Spinal cord (tissue), 10 donors: ENCODE results near the gene ASPN. TPM values are rescaled to one million over a fixed set of nuclear protein-coding genes. Genes with fewer than 3 reads are reported as not detected.

Experiments used
- DNase-seq, 6 donors: peaks; one replicate each; pipeline versions ENCODE4 v3.0.0 to v3.0.0-alpha.2; 2013 to 2015; ENCODE audit warnings: low spot score in 6 of 6, low read depth in 4 of 6
- H3K27ac ChIP-seq: one replicate; pipeline ENCODE4 v1.5.1; 2013; ENCODE audit warnings: low read depth, low read length, control low read depth
- H3K27me3 ChIP-seq: one replicate; pipeline ENCODE4 v1.6.1; 2013; ENCODE audit warnings: low read length; ENCODE audit not compliant: control insufficient read depth, insufficient read depth
- H3K36me3 ChIP-seq: one replicate; pipeline ENCODE4 v1.6.1; 2013; ENCODE audit warnings: low read length; ENCODE audit not compliant: control insufficient read depth, insufficient read depth
- H3K4me1 ChIP-seq: one replicate; pipeline ENCODE4 v1.6.1; 2013; ENCODE audit warnings: low read length; ENCODE audit not compliant: control insufficient read depth, insufficient read depth
- H3K4me3 ChIP-seq: one replicate; pipeline ENCODE4 v1.5.1; 2013; ENCODE audit warnings: low read depth, low read length, control low read depth
- H3K9me3 ChIP-seq: one replicate; pipeline ENCODE4 v1.6.1; 2013; ENCODE audit warnings: low read length; ENCODE audit not compliant: control insufficient read depth, insufficient read depth
- WGBS: methylation state at CpG from one replicate; pipeline ENCODE4 v1.1.5; 2013; ENCODE audit warnings: missing lambda C conversion rate; ENCODE audit not compliant: insufficient coverage; 5-methylcytosine and 5-hydroxymethylcytosine counted together
- polyA plus RNA-seq, 2 donors: library from polyadenylated mRNA; unstranded; fragments of 120-200 nt; gene quantifications; one replicate each; pipeline ENCODE4 v1.2.1, GENCODE V29; 2013; ENCODE audit not compliant: insufficient read length in 2 of 2
- total RNA-seq, 2 donors: library from RNA; depleted of rRNA in 1 of 2; stranded (reverse); fragments of 120-200 nt in 1 of 2; fragments of >200 nt in 1 of 2; gene quantifications; one replicate each; pipeline versions ENCODE4 v1.2.3 to v1.2.4, GENCODE V29; 2013 to 2014
- donor health status: healthy.

ASPN gene
- total and polyA plus RNA-seq, 4 donors: 12.5 to 142 (median 79.4) TPM

GRCh38 chr9:92480291-92480771 is 2.0 kb downstream of the ASPN start:
- Histone ChIP-seq H3K27me3 (no peaks in the 10 kb centered on the region), H3K27ac (peak overlapping the region; percentile 62), H3K9me3 (no peaks in the 10 kb centered on the region), H3K4me1 (no peaks in the 10 kb centered on the region), H3K4me3 (peak overlapping the region; percentile 32), H3K36me3 (no peaks in the 10 kb centered on the region)
- WGBS: no CpG with 5 or more reads among the region's 2 CpGs
- no peak for DNase-seq

- no peaks in the 10 kb centered on the region for H3K9me3 ChIP-seq
- no peaks in the 10 kb centered on the region for H3K4me1 ChIP-seq
- no peak for DNase-seq
- H3K36me3 ChIP-seq: no peaks in the 10 kb centered on the region
- H3K4me3 ChIP-seq: no peak overlapping the region
- H3K27me3 ChIP-seq: no peaks in the 10 kb centered on the region
- H3K27ac ChIP-seq: peak overlapping the region; percentile 29
Observed at GRCh38 chr9:92479346-92479745, 3.0 kb downstream of the ASPN start.

GRCh38 chr9:92478783-92479182 is 3.5 kb downstream of the ASPN start:
- Histone ChIP-seq H3K4me1 (no peaks in the 10 kb centered on the region), H3K27ac (no peak overlapping the region), H3K9me3 (no peaks in the 10 kb centered on the region), H3K36me3 (no peaks in the 10 kb centered on the region), H3K4me3 (no peak overlapping the region), H3K27me3 (no peaks in the 10 kb centered on the region)
- DNase-seq: no peak
- WGBS: 88% methylated on average over 6 of the region's 7 CpGs

- Histone ChIP-seq H3K4me3 (no peak overlapping the region), H3K36me3 (no peaks in the 10 kb centered on the region), H3K27me3 (no peaks in the 10 kb centered on the region), H3K27ac (no peak overlapping the region), H3K4me1 (no peaks in the 10 kb centered on the region), H3K9me3 (no peaks in the 10 kb centered on the region)
- no peak for DNase-seq
- no CpG with 5 or more reads among the region's 1 CpG for WGBS
Observed at GRCh38 chr9:92476962-92477361, 5.3 kb downstream of the ASPN start.

- H3K9me3 ChIP-seq: no peaks in the 10 kb centered on the region
- H3K36me3 ChIP-seq: no peaks in the 10 kb centered on the region
- H3K4me1 ChIP-seq: no peaks in the 10 kb centered on the region
- no peak overlapping the region for H3K27ac ChIP-seq
- H3K4me3 ChIP-seq: no peak overlapping the region
- no peak for DNase-seq
- no peaks in the 10 kb centered on the region for H3K27me3 ChIP-seq
- 83% methylated on average over 1 of the region's 3 CpGs for WGBS
Observed at GRCh38 chr9:92474587-92474986, 7.7 kb downstream of the ASPN start.

- no CpG with 5 or more reads among the region's 2 CpGs for WGBS
- no peaks in the 10 kb centered on the region for H3K9me3 ChIP-seq
- H3K4me1 ChIP-seq: no peaks in the 10 kb centered on the region
- no peak overlapping the region for H3K27ac ChIP-seq
- H3K36me3 ChIP-seq: no peaks in the 10 kb centered on the region
- DNase-seq: peak in 1 of 6 donors; percentile 22
- no peaks in the 10 kb centered on the region for H3K27me3 ChIP-seq
- H3K4me3 ChIP-seq: no peak overlapping the region
Observed at GRCh38 chr9:92468206-92468605, 14.1 kb downstream of the ASPN start.

- 100% methylated on average over 2 of the region's 2 CpGs for WGBS
- DNase-seq: no peak
- no peaks in the 10 kb centered on the region for H3K4me1 ChIP-seq
- H3K4me3 ChIP-seq: no peak overlapping the region
- H3K27ac ChIP-seq: no peak overlapping the region
- H3K27me3 ChIP-seq: no peaks in the 10 kb centered on the region
- no peaks in the 10 kb centered on the region for H3K36me3 ChIP-seq
- no peaks in the 10 kb centered on the region for H3K9me3 ChIP-seq
Observed at GRCh38 chr9:92467511-92467910, 14.8 kb downstream of the ASPN start.

- DNase-seq: no peak
- H3K4me1 ChIP-seq: no peaks in the 10 kb centered on the region
- H3K27me3 ChIP-seq: no peaks in the 10 kb centered on the region
- H3K27ac ChIP-seq: no peak overlapping the region
- no peaks in the 10 kb centered on the region for H3K36me3 ChIP-seq
- no peak overlapping the region for H3K4me3 ChIP-seq
- WGBS: 89% methylated on average over 1 of the region's 1 CpG
- no peaks in the 10 kb centered on the region for H3K9me3 ChIP-seq
Observed at GRCh38 chr9:92467041-92467440, 15.3 kb downstream of the ASPN start.

- Histone ChIP-seq H3K27ac (no peak overlapping the region), H3K4me1 (no peaks in the 10 kb centered on the region), H3K9me3 (no peaks in the 10 kb centered on the region), H3K36me3 (no peaks in the 10 kb centered on the region), H3K27me3 (no peaks in the 10 kb centered on the region), H3K4me3 (no peak overlapping the region)
- 83% methylated on average over 3 of the region's 3 CpGs for WGBS
- DNase-seq: no peak
Observed at GRCh38 chr9:92463984-92464383, 18.3 kb downstream of the ASPN start.

- Histone ChIP-seq H3K4me3 (no peak overlapping the region), H3K27me3 (no peaks in the 10 kb centered on the region), H3K4me1 (no peaks in the 10 kb centered on the region), H3K36me3 (no peaks in the 10 kb centered on the region), H3K9me3 (no peaks in the 10 kb centered on the region), H3K27ac (no peak overlapping the region)
- DNase-seq: no peak
Observed at GRCh38 chr9:92463387-92463786, 18.9 kb downstream of the ASPN start.
